ENCODE measurements around the gene TMEM63A. TPM values are rescaled to one million over a fixed set of nuclear protein-coding genes. Genes with fewer than 3 reads are reported as not detected.

Gene TMEM63A
- total and polyA plus RNA-seq, 2 donors (not counting 3 experiments of a cell fraction or from before 2014, with no cell fraction given): 28.7 to 41.4 TPM

DNA sequence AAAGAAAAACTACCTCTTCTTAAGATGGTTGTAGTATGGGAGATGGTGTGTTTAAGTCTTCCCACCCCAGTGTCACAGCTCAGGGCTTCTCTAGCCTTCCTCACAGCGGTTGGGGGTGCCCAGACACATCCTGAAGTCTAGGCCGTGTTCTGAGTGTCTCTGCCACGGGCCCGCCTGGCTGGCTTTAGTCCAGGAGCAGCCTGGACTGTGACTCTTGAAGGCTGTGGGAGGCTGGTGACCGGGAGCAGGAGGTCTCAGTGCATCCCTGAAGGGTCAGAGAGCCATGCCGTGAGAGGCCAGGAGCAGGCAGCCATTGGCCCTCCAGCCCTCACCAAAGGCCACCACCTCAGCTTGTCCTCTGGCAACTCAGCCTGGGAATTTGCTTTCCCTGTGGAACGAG, 67.8 kb downstream of the TMEM63A start:
- CTCF ChIA-PET: interaction anchor here (1.0 to 1.4 kb wide), 3 partner anchors 37 to 340 kb away, joined by 3 to 7 read pairs (median 3); partner anchors contain the start of gene SRP9

More for the DNA sequence above, 67.8 kb downstream of the TMEM63A start:
- Histone ChIP-seq H3K4me3 (replicated peaks in 1 of 3; ENCODE audit: insufficient read depth in 1 of 3, low read depth in 1 of 3, low read length in 3 of 3) (no peak overlapping the region), H3K27ac (ENCODE audit: insufficient read depth, low read depth, low read length) (no peak overlapping the region), H3K9me3 (replicated peaks; ENCODE audit: control insufficient read depth, insufficient read depth, low read length) (no peaks in the 10 kb centered on the region), H3K4me1 (ENCODE audit: control insufficient read depth, extremely low read depth, insufficient read depth, low read length) (peaks cover 15% of the 10 kb centered on the region), H2AFZ (ENCODE audit: low read depth, low read length) (no peak overlapping the region), H3K9me1 (replicated peaks; ENCODE audit: control insufficient read depth, extremely low read depth, insufficient read depth, low read length) (no peaks in the 10 kb centered on the region), H3K36me3 (ENCODE audit: control insufficient read depth in 2 of 2, extremely low read depth in 1 of 2, insufficient read depth in 2 of 2, low read length in 2 of 2) (no peaks in the 10 kb centered on the region), H3K9ac (replicated peaks; ENCODE audit: extremely low read depth, insufficient read depth, low read length) (no peak overlapping the region), H4K20me1 (replicated peaks; ENCODE audit: control insufficient read depth, extremely low read depth, insufficient read depth, low read length) (no peaks in the 10 kb centered on the region), H3K27me3 (ENCODE audit: control insufficient read depth in 2 of 2, insufficient read depth in 2 of 2, low read length in 2 of 2) (no peaks in the 10 kb centered on the region), H3K4me2 (ENCODE audit: insufficient read depth, low read length) (no peak overlapping the region), H3K79me2 (ENCODE audit: control insufficient read depth, insufficient read depth, low read length) (no peaks in the 10 kb centered on the region)
- intact Hi-C loops (cut with micrococcal nuclease): no loop called here
- POLR2A ChIA-PET: no interaction called here
- no peak for DNase-seq (ENCODE audit: low read depth, low spot score)
- dilution Hi-C loops (cut with MboI; ENCODE audit: extremely low pct_ligation_motif_present, low sequenced_read_pairs): no loop called here
- no TSS peak for BruUV-seq (replicated peaks)
- FAIRE-seq: no peak
- TF ChIP-seq POLR2AphosphoS5 (IDR thresholded peaks at IDR 0.05; ENCODE audit: insufficient read depth, low read depth, low read length) (no peak), POLR2A (IDR thresholded peaks at IDR 0.05; ENCODE audit: low read depth, low read length) (no peak), MYC (IDR thresholded peaks at IDR 0.05; ENCODE audit: low read depth, low read length) (no peak), JUN (IDR thresholded peaks at IDR 0.05; ENCODE audit: borderline replicate concordance, insufficient read depth, insufficient read length, low read depth) (no peak), GATA2 (IDR thresholded peaks at IDR 0.05; ENCODE audit: insufficient read depth, insufficient read length, low read depth, low read length) (no peak), FOS (IDR thresholded peaks at IDR 0.05; ENCODE audit: borderline replicate concordance, insufficient read depth, low read length) (no peak), EZH2 (IDR thresholded peaks at IDR 0.05; ENCODE audit: borderline replicate concordance, low read depth, low read length, severe bottlenecking) (no peak)
- TF ChIP-seq, protein P1, sequence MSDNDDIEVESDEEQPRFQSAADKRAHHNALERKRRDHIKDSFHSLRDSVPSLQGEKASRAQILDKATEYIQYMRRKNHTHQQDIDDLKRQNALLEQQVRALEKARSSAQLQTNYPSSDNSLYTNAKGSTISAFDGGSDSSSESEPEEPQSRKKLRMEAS (IDR thresholded peaks at IDR 0.05; ENCODE audit: insufficient read depth, insufficient read length): no peak
- TF ChIP-seq, protein P2, sequence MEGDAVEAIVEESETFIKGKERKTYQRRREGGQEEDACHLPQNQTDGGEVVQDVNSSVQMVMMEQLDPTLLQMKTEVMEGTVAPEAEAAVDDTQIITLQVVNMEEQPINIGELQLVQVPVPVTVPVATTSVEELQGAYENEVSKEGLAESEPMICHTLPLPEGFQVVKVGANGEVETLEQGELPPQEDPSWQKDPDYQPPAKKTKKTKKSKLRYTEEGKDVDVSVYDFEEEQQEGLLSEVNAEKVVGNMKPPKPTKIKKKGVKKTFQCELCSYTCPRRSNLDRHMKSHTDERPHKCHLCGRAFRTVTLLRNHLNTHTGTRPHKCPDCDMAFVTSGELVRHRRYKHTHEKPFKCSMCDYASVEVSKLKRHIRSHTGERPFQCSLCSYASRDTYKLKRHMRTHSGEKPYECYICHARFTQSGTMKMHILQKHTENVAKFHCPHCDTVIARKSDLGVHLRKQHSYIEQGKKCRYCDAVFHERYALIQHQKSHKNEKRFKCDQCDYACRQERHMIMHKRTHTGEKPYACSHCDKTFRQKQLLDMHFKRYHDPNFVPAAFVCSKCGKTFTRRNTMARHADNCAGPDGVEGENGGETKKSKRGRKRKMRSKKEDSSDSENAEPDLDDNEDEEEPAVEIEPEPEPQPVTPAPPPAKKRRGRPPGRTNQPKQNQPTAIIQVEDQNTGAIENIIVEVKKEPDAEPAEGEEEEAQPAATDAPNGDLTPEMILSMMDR (IDR thresholded peaks at IDR 0.05; ENCODE audit: extremely low read depth in 1 of 2, insufficient read depth in 1 of 2, low read depth in 1 of 2, low read length in 2 of 2): no peak

All from endothelial cell of umbilical vein (primary cell).